Endodermal cell (in vitro differentiated cells): ENCODE results near the gene EFEMP1. TPM values are rescaled to one million over a fixed set of nuclear protein-coding genes. Genes with fewer than 3 reads are reported as not detected.

Source experiments
- DNase-seq: peaks from one replicate; pipeline ENCODE4 v3.0.0-alpha.2; 2017
- H3K27ac ChIP-seq: 2 replicates; pipeline ENCODE4 v1.5.1; 2013; ENCODE audit warnings: mild to moderate bottlenecking, low read depth, low read length, moderate library complexity
- H3K27me3 ChIP-seq: 2 replicates; pipeline ENCODE4 v1.6.1; 2013; ENCODE audit warnings: mild to moderate bottlenecking, low read length, moderate library complexity; ENCODE audit not compliant: insufficient read depth, control insufficient read depth, poor library complexity, severe bottlenecking
- H3K36me3 ChIP-seq: 2 replicates; pipeline ENCODE4 v1.7.0; 2013; ENCODE audit warnings: mild to moderate bottlenecking, low read length, moderate library complexity; ENCODE audit not compliant: control insufficient read depth, insufficient read depth
- H3K4me1 ChIP-seq: one replicate; pipeline ENCODE4 v1.7.0; 2013; ENCODE audit warnings: low read length; ENCODE audit not compliant: control insufficient read depth, insufficient read depth
- H3K4me3 ChIP-seq: 2 replicates; pipeline ENCODE4 v1.5.1; 2013; ENCODE audit warnings: mild to moderate bottlenecking, low read length, moderate library complexity
- H3K9ac ChIP-seq: 2 replicates; pipeline ENCODE4 v1.6.1; 2013; ENCODE audit warnings: mild to moderate bottlenecking, low read length, moderate library complexity; ENCODE audit not compliant: poor library complexity, severe bottlenecking; ENCODE audit errors: extremely low read depth
- H3K9me3 ChIP-seq: 2 replicates; pipeline ENCODE4 v1.6.1; 2013; ENCODE audit warnings: mild to moderate bottlenecking, low read length, moderate library complexity; ENCODE audit not compliant: control insufficient read depth
- H3K27ac Mint-ChIP-seq: 2 replicates; pipeline ENCODE4 v1.8.0; 2020; ENCODE audit warnings: mixed read lengths
- H3K27me3 Mint-ChIP-seq: 2 replicates; pipeline ENCODE4 v1.8.0; 2021; ENCODE audit warnings: mild to moderate bottlenecking, mixed read lengths; ENCODE audit not compliant: insufficient read depth
- H3K36me3 Mint-ChIP-seq: 2 replicates; pipeline ENCODE4 v1.8.0; 2020; ENCODE audit warnings: low read depth, mixed read lengths
- H3K4me1 Mint-ChIP-seq: 2 replicates; pipeline ENCODE4 v1.8.0; 2020; ENCODE audit warnings: mixed read lengths
- H3K4me3 Mint-ChIP-seq: 2 replicates; pipeline ENCODE4 v1.8.0; 2020; ENCODE audit warnings: mild to moderate bottlenecking, moderate library complexity, mixed read lengths
- H3K9me3 Mint-ChIP-seq: 2 replicates; pipeline ENCODE4 v1.8.0; 2020; ENCODE audit warnings: mild to moderate bottlenecking, mixed read lengths
- CTCF ChIP-seq: fragments of 200-600 bp; sonication (generic); conservative IDR thresholded peaks from 2 replicates; pipeline ENCODE4 v1.5.0; 2021; ENCODE audit warnings: antibody characterized with exemption, mild to moderate bottlenecking
- WGBS, 2 experiments: methylation state at CpG; one replicate each; pipeline versions ENCODE4 v1.1.5 to v1.1.7; 2013; ENCODE audit warnings: missing lambda C conversion rate in 2 of 2, mixed read lengths in 1 of 2; ENCODE audit not compliant: insufficient coverage in 1 of 2, insufficient read length in 1 of 2; 5-methylcytosine and 5-hydroxymethylcytosine counted together
- total RNA-seq, 2 donors: library from RNA; stranded (reverse); fragmentation: NEBNext Ultra II Directional in 1 of 2; extraction: Animal tissue kit (Norgen Biotek cat#: 25700) in 1 of 2; gene quantifications; 2 replicates in 1 of 2; 3 replicates in 1 of 2; pipeline ENCODE4 v1.2.1, GENCODE V29; 2021

The EFEMP1 gene
- total RNA-seq, 2 donors from 2014 or later: 2.6 to 3.3 TPM

- WGBS, 2 experiments: 58 to 90% methylated on average over 2 to 3 of the region's 3 CpGs
- H3K9me3 ChIP-seq: no peaks in the 10 kb centered on the region
- no peaks in the 10 kb centered on the region for H3K27me3 ChIP-seq
- Mint-ChIP-seq H3K9me3 (no peaks in the 10 kb centered on the region), H3K36me3 (no peaks in the 10 kb centered on the region), H3K27me3 (no peaks in the 10 kb centered on the region), H3K4me1 (peaks cover 3% of the 10 kb centered on the region), H3K27ac (no peak overlapping the region), H3K4me3 (no peak overlapping the region)
- H3K4me3 ChIP-seq: no peak overlapping the region
- H3K36me3 ChIP-seq: no peaks in the 10 kb centered on the region
- no peak overlapping the region for H3K9ac ChIP-seq
- no peaks in the 10 kb centered on the region for H3K4me1 ChIP-seq
- H3K27ac ChIP-seq: no peak overlapping the region
- no peak for TF ChIP-seq CTCF
- no peak for DNase-seq
Observed at GRCh38 chr2:55907686-55908085, 15.9 kb downstream of the EFEMP1 start.

DNA sequence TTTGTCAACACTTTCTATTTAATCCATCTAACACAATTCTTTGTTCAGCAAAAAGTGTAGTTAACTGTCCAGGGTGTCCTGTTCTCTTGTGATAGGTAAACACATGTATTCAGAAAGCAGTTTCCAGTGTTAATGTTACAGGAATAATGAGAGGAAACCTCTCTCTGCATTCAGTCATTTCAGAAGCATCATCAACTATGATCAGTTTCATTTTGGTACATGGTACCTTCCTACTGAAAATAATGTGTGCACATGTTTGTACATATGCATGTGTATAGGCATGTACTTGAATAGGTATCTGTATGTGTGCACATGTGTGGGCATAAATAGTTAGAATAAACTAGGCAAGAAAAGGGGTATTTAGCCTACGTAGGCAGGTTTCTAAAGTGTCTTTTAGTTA, 16.6 kb downstream of the EFEMP1 start:
- no peak overlapping the region for H3K4me3 Mint-ChIP-seq
- no peak for DNase-seq
- no peaks in the 10 kb centered on the region for H3K36me3 Mint-ChIP-seq
- no peak overlapping the region for H3K27ac Mint-ChIP-seq
- peaks cover 8% of the 10 kb centered on the region for H3K4me1 Mint-ChIP-seq
- H3K27me3 ChIP-seq: no peaks in the 10 kb centered on the region
- H3K27me3 Mint-ChIP-seq: no peaks in the 10 kb centered on the region
- no peak for TF ChIP-seq CTCF
- no peaks in the 10 kb centered on the region for H3K9me3 ChIP-seq
- H3K4me1 ChIP-seq: peaks cover 3% of the 10 kb centered on the region
- H3K9ac ChIP-seq: no peak overlapping the region
- no peak overlapping the region for H3K27ac ChIP-seq
- no peak overlapping the region for H3K4me3 ChIP-seq
- 83 to 100% methylated on average over 1 of the region's 1 CpG for WGBS, 2 experiments
- H3K9me3 Mint-ChIP-seq: no peaks in the 10 kb centered on the region
- H3K36me3 ChIP-seq: no peaks in the 10 kb centered on the region

- Histone ChIP-seq H3K36me3 (no peaks in the 10 kb centered on the region), H3K9me3 (no peaks in the 10 kb centered on the region), H3K9ac (no peak overlapping the region), H3K4me1 (peaks cover 7% of the 10 kb centered on the region), H3K27ac (no peak overlapping the region), H3K27me3 (no peaks in the 10 kb centered on the region), H3K4me3 (no peak overlapping the region)
- no peak for TF ChIP-seq CTCF
- 89% methylated on average over 2 of the region's 2 CpGs; no CpG with 5 or more reads in 1 of the 2 experiments for WGBS, 2 experiments
- Mint-ChIP-seq H3K9me3 (no peaks in the 10 kb centered on the region), H3K36me3 (no peaks in the 10 kb centered on the region), H3K4me3 (no peak overlapping the region), H3K27ac (no peak overlapping the region), H3K27me3 (no peaks in the 10 kb centered on the region), H3K4me1 (peaks cover 11% of the 10 kb centered on the region)
- no peak for DNase-seq
Observed at GRCh38 chr2:55903727-55904126, 19.9 kb downstream of the EFEMP1 start.
